CD14-positive monocyte (primary cell): ENCODE data around the gene ARIH2. TPM values are rescaled to one million over a fixed set of nuclear protein-coding genes. Genes with fewer than 3 reads are reported as not detected.

Experiments
- DNase-seq, 3 donors: peaks; one replicate each; pipeline ENCODE4 v3.0.0-alpha.2; 2011 to 2022
- H2AFZ ChIP-seq: 2 replicates; pipeline ENCODE4 v1.6.0; 2012; ENCODE audit warnings: mild to moderate bottlenecking, low read depth, low read length, inconsistent platforms; ENCODE audit not compliant: insufficient read depth, poor library complexity, severe bottlenecking
- H3K27ac ChIP-seq, 2 donors: 1 replicate in 1 of 2; 2 replicates in 1 of 2; pipeline ENCODE4 v1.5.1; 2012 to 2013; ENCODE audit warnings: low read length in 2 of 2, control low read depth in 1 of 2, inconsistent platforms in 1 of 2, low read depth in 1 of 2, mild to moderate bottlenecking in 1 of 2
- H3K27me3 ChIP-seq, 2 donors: one replicate each; pipeline versions ENCODE4 v1.6.0 to v1.6.1; 2011 to 2013; ENCODE audit warnings: low read length in 2 of 2; ENCODE audit not compliant: control insufficient read depth in 2 of 2, insufficient read depth in 2 of 2
- H3K36me3 ChIP-seq, 2 donors: replicated peaks in 1 of 2; 1 replicate in 1 of 2; 2 replicates in 1 of 2; pipeline versions ENCODE4 v1.5.1 to v1.6.1; 2012 to 2013; ENCODE audit warnings: low read length in 2 of 2, control low read depth in 1 of 2, inconsistent platforms in 1 of 2, mild to moderate bottlenecking in 1 of 2; ENCODE audit not compliant: insufficient read depth in 2 of 2, control insufficient read depth in 1 of 2
- H3K4me1 ChIP-seq, 2 donors: 1 replicate in 1 of 2; 2 replicates in 1 of 2; pipeline versions ENCODE4 v1.5.1 to v1.6.1; 2012 to 2013; ENCODE audit warnings: low read length in 2 of 2, control low read depth in 1 of 2, inconsistent platforms in 1 of 2, mild to moderate bottlenecking in 1 of 2, moderate library complexity in 1 of 2; ENCODE audit not compliant: insufficient read depth in 2 of 2, control insufficient read depth in 1 of 2
- H3K4me2 ChIP-seq: replicated peaks from 2 replicates; pipeline ENCODE3; 2012; ENCODE audit warnings: low read length, moderate library complexity, mild to moderate bottlenecking; ENCODE audit not compliant: poor library complexity, severe bottlenecking; ENCODE audit errors: extremely low read depth
- H3K4me3 ChIP-seq, 3 experiments: fragments of 200-600 bp in 1 of 3; sonication (generic) in 1 of 3; replicated peaks in 1 of 3; 1 replicate in 2 of 3; 2 replicates in 1 of 3; pipeline ENCODE4 v1.5.1; 2011 to 2013; ENCODE audit warnings: low read length in 3 of 3, mild to moderate bottlenecking in 3 of 3, control low read depth in 2 of 3, low read depth in 2 of 3, inconsistent platforms in 1 of 3, moderate library complexity in 1 of 3
- H3K79me2 ChIP-seq: 2 replicates; pipeline ENCODE4 v1.6.0; 2012; ENCODE audit warnings: mild to moderate bottlenecking, control low read depth, inconsistent platforms, low read length, moderate library complexity; ENCODE audit not compliant: insufficient read depth
- H3K9ac ChIP-seq: 2 replicates; pipeline ENCODE4 v1.6.0; 2017; ENCODE audit warnings: low read length, mild to moderate bottlenecking; ENCODE audit not compliant: insufficient read depth, poor library complexity, severe bottlenecking
- H3K9me3 ChIP-seq, 2 donors: replicated peaks in 1 of 2; 1 replicate in 1 of 2; 2 replicates in 1 of 2; pipeline versions ENCODE4 v1.5.1 to v1.6.1; 2012 to 2013; ENCODE audit warnings: low read length in 2 of 2, control low read depth in 1 of 2; ENCODE audit not compliant: control insufficient read depth in 1 of 2, insufficient read depth in 1 of 2
- H4K20me1 ChIP-seq: 2 replicates; pipeline ENCODE4 v1.6.0; 2012; ENCODE audit warnings: mild to moderate bottlenecking, low read length, control low read depth, moderate library complexity; ENCODE audit not compliant: insufficient read depth
- H3K27ac Mint-ChIP-seq, 7 donors: one replicate each; pipeline ENCODE4 v1.8.0; 2020; ENCODE audit warnings: mild to moderate bottlenecking in 7 of 7, mixed read lengths in 7 of 7, moderate library complexity in 6 of 7, inconsistent platforms in 2 of 7
- H3K27me3 Mint-ChIP-seq, 3 donors: one replicate each; pipeline ENCODE4 v1.8.0; 2021 to 2022; ENCODE audit warnings: low read depth in 3 of 3, mild to moderate bottlenecking in 3 of 3, mixed read lengths in 3 of 3, moderate library complexity in 3 of 3, inconsistent platforms in 1 of 3
- H3K36me3 Mint-ChIP-seq, 2 donors: one replicate each; pipeline ENCODE4 v1.8.0; 2020; ENCODE audit warnings: mixed read lengths in 2 of 2, inconsistent platforms in 1 of 2, mild to moderate bottlenecking in 1 of 2
- H3K4me1 Mint-ChIP-seq: one replicate; pipeline ENCODE4 v1.8.0; 2020; ENCODE audit warnings: mild to moderate bottlenecking, mixed read lengths
- H3K4me3 Mint-ChIP-seq, 2 donors: one replicate each; pipeline ENCODE4 v1.8.0; 2020; ENCODE audit warnings: mild to moderate bottlenecking in 2 of 2, mixed read lengths in 2 of 2, moderate library complexity in 1 of 2
- H3K9me3 Mint-ChIP-seq, 7 donors: one replicate each; pipeline ENCODE4 v1.8.0; 2020 to 2022; ENCODE audit warnings: mixed read lengths in 7 of 7, mild to moderate bottlenecking in 6 of 7, moderate library complexity in 6 of 7, inconsistent platforms in 2 of 7
- CTCF ChIP-seq: fragments of 200-600 bp; IDR thresholded peaks from one replicate; pipeline ENCODE4 v1.8.0; 2022; ENCODE audit warnings: antibody characterized with exemption, mild to moderate bottlenecking
- WGBS: methylation state at CpG from one replicate; pipeline ENCODE4 v1.1.5; 2013; ENCODE audit warnings: missing lambda C conversion rate; ENCODE audit not compliant: insufficient coverage; 5-methylcytosine and 5-hydroxymethylcytosine counted together
- intact Hi-C, 2 donors: fragments of 100-400 bp; cut with micrococcal nuclease; formaldehyde crosslinking; loops; one replicate each; pipeline versions ENCODE4 v1.15.0 to v1.15.1; 2023
- polyA plus RNA-seq, 3 donors: library from polyadenylated mRNA; depleted of rRNA in 1 of 3; unstranded in 2 of 3; stranded (reverse) in 1 of 3; fragments of 300-500 nt in 2 of 3; fragments of >200 nt in 1 of 3; fragmentation: Illumina TruSeq in 2 of 3; gene quantifications; 1 replicate in 2 of 3; 2 replicates in 1 of 3; pipeline ENCODE4 v1.2.3, GENCODE V29; 2012 to 2021

The ARIH2 gene
- polyA plus RNA-seq, 3 donors: 68.2 to 94.8 (median 72.2) TPM

- H3K36me3 ChIP-seq: peaks cover 29 to 39% of the 10 kb centered on the region in 2 donors
- H3K27ac Mint-ChIP-seq: peak overlapping the region; percentile 96 to 99 (median 98)
- peak overlapping the region; percentile 94 for H3K4me2 ChIP-seq
- peaks cover 0 to 2% (median 0%) of the 10 kb centered on the region in 3 donors for H3K27me3 Mint-ChIP-seq
- peak overlapping the region; percentile 98 for H3K9ac ChIP-seq
- H3K79me2 ChIP-seq: peaks cover 62% of the 10 kb centered on the region
- H3K36me3 Mint-ChIP-seq: peaks cover 31 to 35% of the 10 kb centered on the region in 2 donors
- peak; percentile 97 to 99 (median 98) for DNase-seq
- peak overlapping the region; percentile 71 to 90 (median 84) for H3K4me3 ChIP-seq
- no peaks in the 10 kb centered on the region for H3K27me3 ChIP-seq
- H3K4me3 Mint-ChIP-seq: peak overlapping the region; percentile 90 to 92
- H3K4me1 Mint-ChIP-seq: peaks cover 34% of the 10 kb centered on the region
- H3K9me3 ChIP-seq: no peaks in the 10 kb centered on the region
- peak overlapping the region; percentile 89 for H2AFZ ChIP-seq
- peak overlapping the region; percentile 98 for H3K27ac ChIP-seq
- H4K20me1 ChIP-seq: peaks cover 7% of the 10 kb centered on the region
- TF ChIP-seq CTCF: no peak
- H3K4me1 ChIP-seq: peaks cover 41 to 50% of the 10 kb centered on the region in 2 donors
- H3K9me3 Mint-ChIP-seq: no peaks in the 10 kb centered on the region
- intact Hi-C loops: loop anchor here (1.0 to 5.0 kb wide), 3 partner anchors 8 to 71 kb away; partner anchors contain the start of genes QRICH1 (in 2 of the 2) and IMPDH2 (in 1 of the 2)
- under 1% methylated on average over 60 of the region's 60 CpGs for WGBS
Measured at GRCh38 chr3:49021213-49021812, 102.7 kb downstream of the ARIH2 start.

- Mint-ChIP-seq H3K9me3 (no peaks in the 10 kb centered on the region), H3K36me3 (peaks cover 33 to 34% of the 10 kb centered on the region in 2 donors), H3K27me3 (peaks cover 0 to 2% (median 0%) of the 10 kb centered on the region in 3 donors), H3K4me3 (peak within 1 kb of the TSS; percentile 90 to 92), H3K27ac (peak within 1 kb of the TSS; percentile 96 to 99 (median 98)), H3K4me1 (peaks cover 34% of the 10 kb centered on the region)
- H3K9me3 ChIP-seq: no peaks in the 10 kb centered on the region
- H2AFZ ChIP-seq: peak within 1 kb of the TSS; percentile 89
- peak within 1 kb of the TSS; percentile 94 for H3K4me2 ChIP-seq
- intact Hi-C loops: loop anchor here (1.0 to 5.0 kb wide), 3 partner anchors 7 to 70 kb away; partner anchors contain the start of genes QRICH1 (in 2 of the 2) and IMPDH2 (in 1 of the 2)
- H3K27ac ChIP-seq: peak within 1 kb of the TSS; percentile 98
- H4K20me1 ChIP-seq: peaks cover 7% of the 10 kb centered on the region
- peaks cover 41 to 49% of the 10 kb centered on the region in 2 donors for H3K4me1 ChIP-seq
- no peaks in the 10 kb centered on the region for H3K27me3 ChIP-seq
- TF ChIP-seq CTCF: peak; percentile 100
- H3K36me3 ChIP-seq: peaks cover 32 to 40% of the 10 kb centered on the region in 2 donors
- peaks cover 62% of the 10 kb centered on the region for H3K79me2 ChIP-seq
- peak within 1 kb of the TSS; percentile 98 for H3K9ac ChIP-seq
- peak; percentile 89 to 93 (median 93) for DNase-seq
- under 1% methylated on average over 81 of the region's 83 CpGs for WGBS
- H3K4me3 ChIP-seq: peak within 1 kb of the TSS; percentile 71 to 90 (median 84)
Measured at GRCh38 chr3:49021813-49022687, 103.4 kb downstream of the ARIH2 start, which contains the start of gene NDUFAF3. Gene NDUFAF3, plus strand, starts transcription at chr3:49022121. Its CDS starts 24 bp downstream, at chr3:49022145.
